HG02623 (cell line): Measurements from ENCODE around the gene PNKD.

Experiments used
- ATAC-seq: cut with Tn5 transposase; IDR thresholded peaks from one replicate; pipeline ENCODE4 v1.9.1; 2021; ENCODE audit warnings: moderate library complexity; ENCODE audit not compliant: unreplicated experiment

PNKD gene

GRCh38 chr2:218395456-218395825 is 125.1 kb downstream of the PNKD start:
- ATAC-seq: no peak

GRCh38 chr2:218395826-218396687 is 125.7 kb downstream of the PNKD start:
- peak; percentile 41 for ATAC-seq
